PC-9 (cell line): ENCODE results near the gene ITGAX. TPM values are rescaled to one million over a fixed set of nuclear protein-coding genes. Genes with fewer than 3 reads are reported as not detected.

ENCODE experiments used
- BruUV-seq: library from RNA; stranded (reverse); fragments of 400-500 nt; replicated peaks from 2 replicates; lab custom pipeline; 2021; lab: Mats Ljungman, UMichigan
- CTCF ChIA-PET: fragments of 300-600 bp; sonication (Branson Sonifier 250); formaldehyde crosslinking; loops from one replicate; lab custom pipeline; 2022; ENCODE audit warnings: antibody characterized with exemption; lab: Charles Lee
- POLR2A ChIA-PET: fragments of 300-600 bp; sonication (Branson Sonifier 250); formaldehyde crosslinking; loops from one replicate; lab custom pipeline; 2022; ENCODE audit warnings: antibody characterized with exemption; ENCODE audit not compliant: unreplicated experiment; lab: Charles Lee
- DNase-seq, 2 experiments: peaks; one replicate each; pipeline versions ENCODE4 v3.0.0 to v3.0.0-alpha.2; 2015 to 2022; ENCODE audit warnings: mixed read lengths in 1 of 2
- H2AFZ ChIP-seq: fragments of 200-600 bp; sonication (generic); 2 replicates; pipeline ENCODE4 v1.8.1; 2017; ENCODE audit warnings: antibody characterized with exemption
- H3F3A ChIP-seq: fragments of 200-600 bp; sonication (generic); 2 replicates; pipeline ENCODE4 v1.8.1; 2017; ENCODE audit warnings: antibody characterized with exemption, mild to moderate bottlenecking, low read depth; ENCODE audit not compliant: insufficient read depth
- H3K27ac ChIP-seq: fragments of 200-600 bp; sonication (generic); 2 replicates; pipeline ENCODE4 v1.6.1; 2016; ENCODE audit warnings: mixed run types
- H3K27me3 ChIP-seq: fragments of 200-600 bp; sonication (generic); 2 replicates; pipeline ENCODE4 v1.6.1; 2016; ENCODE audit warnings: low read depth, mixed run types; ENCODE audit not compliant: insufficient read depth
- H3K36me3 ChIP-seq: fragments of 200-600 bp; sonication (generic); 2 replicates; pipeline ENCODE4 v1.6.1; 2016; ENCODE audit warnings: low read depth, mixed run types
- H3K4me1 ChIP-seq: fragments of 200-600 bp; sonication (generic); replicated peaks from 2 replicates; pipeline ENCODE4 v1.6.1; 2016; ENCODE audit warnings: mixed run types; ENCODE audit not compliant: insufficient read depth
- H3K4me2 ChIP-seq: fragments of 200-600 bp; sonication (generic); 2 replicates; pipeline ENCODE4 v1.6.1; 2017; ENCODE audit warnings: mixed run types
- H3K4me3 ChIP-seq: fragments of 200-600 bp; sonication (generic); 2 replicates; pipeline ENCODE4 v1.6.1; 2016; ENCODE audit warnings: mixed run types
- H3K79me2 ChIP-seq: fragments of 200-600 bp; sonication (generic); 2 replicates; pipeline ENCODE4 v1.6.1; 2017; ENCODE audit warnings: low read depth, mixed run types
- H3K9me2 ChIP-seq: fragments of 200-600 bp; sonication (generic); 2 replicates; pipeline ENCODE4 v1.8.1; 2017; ENCODE audit warnings: mild to moderate bottlenecking; ENCODE audit not compliant: insufficient read depth
- H3K9me3 ChIP-seq: fragments of 200-600 bp; sonication (generic); 2 replicates; pipeline ENCODE4 v1.8.1; 2016; ENCODE audit warnings: low read depth; ENCODE audit not compliant: insufficient read depth
- H4K20me1 ChIP-seq: fragments of 200-600 bp; sonication (generic); 2 replicates; pipeline ENCODE4 v1.8.1; 2017; ENCODE audit not compliant: insufficient read depth
- CTCF ChIP-seq: fragments of 200-600 bp; sonication (generic); conservative IDR thresholded peaks from 2 replicates; pipeline ENCODE4 v1.6.1; 2017; ENCODE audit warnings: mixed run types, antibody characterized with exemption, mild to moderate bottlenecking, moderate library complexity
- EZH2 ChIP-seq: fragments of 200-600 bp; sonication (generic); IDR thresholded peaks from 2 replicates; pipeline ENCODE4 v1.8.0; 2017; ENCODE audit warnings: antibody characterized with exemption, low read depth
- intact Hi-C: fragments of 100-400 bp; cut with micrococcal nuclease; formaldehyde crosslinking; loops from one replicate; pipeline ENCODE4 v1.10.0; 2022; ENCODE audit not compliant: unreplicated experiment
- total RNA-seq: library from RNA; stranded (reverse); gene quantifications from 2 replicates; pipeline ENCODE4 v1.2.3, GENCODE V29; 2021

ITGAX gene
- total RNA-seq, 1 experiment from 2014 or later = 1.1 TPM

- Histone ChIP-seq H3K4me1 (peaks cover 29% of the 10 kb centered on the region), H3F3A (peaks cover 22% of the 10 kb centered on the region), H3K36me3 (no peaks in the 10 kb centered on the region), H3K79me2 (no peaks in the 10 kb centered on the region), H3K4me2 (no peak overlapping the region), H4K20me1 (no peaks in the 10 kb centered on the region), H3K27ac (no peak overlapping the region), H3K4me3 (no peak overlapping the region), H3K27me3 (no peaks in the 10 kb centered on the region), H3K9me3 (no peaks in the 10 kb centered on the region), H3K9me2 (no peaks in the 10 kb centered on the region), H2AFZ (no peak overlapping the region)
- TF ChIP-seq EZH2 (no peak), CTCF (peak; percentile 86)
- peak in 1 of 2 experiments; percentile 77 for DNase-seq
- ChIA-PET CTCF (interaction anchor here (0.6 to 1.5 kb wide), 4 partner anchors 10 to 329 kb away, joined by 3 to 5 read pairs (median 4); no protein-coding TSS in a partner anchor), POLR2A (no interaction called here)
- no TSS peak for BruUV-seq
- intact Hi-C loops = loop anchor here (1.0 to 10.0 kb wide), 3 partner anchors 30 to 288 kb away; partner anchors contain the start of gene VKORC1
Observed at GRCh38 chr16:31382485-31383161, 27.6 kb downstream of the ITGAX start.

- intact Hi-C loops = loop anchor here (5.0 to 10.0 kb wide), 4 partner anchors 67 to 398 kb away; partner anchors contain the start of genes HSD3B7, PYCARD and VKORC1
- Histone ChIP-seq H3K9me3 (no peaks in the 10 kb centered on the region), H3K79me2 (no peaks in the 10 kb centered on the region), H3K27me3 (no peaks in the 10 kb centered on the region), H3F3A (peaks cover 22% of the 10 kb centered on the region), H3K4me2 (peak overlapping the region; percentile 54), H3K27ac (peak overlapping the region; percentile 69), H2AFZ (no peak overlapping the region), H3K9me2 (no peaks in the 10 kb centered on the region), H3K4me1 (peaks cover 29% of the 10 kb centered on the region), H3K36me3 (no peaks in the 10 kb centered on the region), H4K20me1 (no peaks in the 10 kb centered on the region), H3K4me3 (no peak overlapping the region)
- peak; percentile 54 to 88 for DNase-seq
- TF ChIP-seq EZH2 (no peak), CTCF (no peak)
- no TSS peak for BruUV-seq
- ChIA-PET POLR2A (interaction anchor here (0.5 to 0.6 kb wide), 4 partner anchors 67 to 451 kb away, joined by 3 to 4 read pairs (median 3); no protein-coding TSS in a partner anchor), CTCF (interaction anchor here (0.7 to 1.3 kb wide), 5 partner anchors 17 to 488 kb away, joined by 3 to 16 read pairs (median 5); partner anchors contain the start of genes ZNF267 and ZNF843)
Observed at GRCh38 chr16:31385680-31386079, 30.7 kb downstream of the ITGAX start.

GRCh38 chr16:31386157-31386984 lies 31.4 kb downstream of the ITGAX start:
- H3K4me3 ChIP-seq = no peak overlapping the region
- no peaks in the 10 kb centered on the region for H3K36me3 ChIP-seq
- no TSS peak for BruUV-seq
- POLR2A ChIA-PET = interaction anchor here (0.5 to 0.7 kb wide), 11 partner anchors 11 to 687 kb away, joined by 3 to 29 read pairs (median 4); partner anchors contain the start of gene SRCAP
- CTCF ChIA-PET = interaction anchor here (0.6 to 1.3 kb wide), 8 partner anchors 17 to 487 kb away, joined by 3 to 16 read pairs (median 5); partner anchors contain the start of genes ZNF267 and ZNF843
- no peak overlapping the region; the same call in 1 of the 2 replicates for H2AFZ ChIP-seq
- H3K79me2 ChIP-seq = no peaks in the 10 kb centered on the region
- peak; percentile 65 to 92 for DNase-seq
- peaks cover 29% of the 10 kb centered on the region for H3K4me1 ChIP-seq
- H3K4me2 ChIP-seq = peak overlapping the region; percentile 54
- H3K27ac ChIP-seq = peak overlapping the region; percentile 69
- no peaks in the 10 kb centered on the region for H3K9me2 ChIP-seq
- H3K27me3 ChIP-seq = no peaks in the 10 kb centered on the region
- peaks cover 22% of the 10 kb centered on the region for H3F3A ChIP-seq
- intact Hi-C loops = loop anchor here (5.0 to 10.0 kb wide), 4 partner anchors 66 to 399 kb away; partner anchors contain the start of genes HSD3B7, PYCARD and VKORC1
- no peaks in the 10 kb centered on the region for H3K9me3 ChIP-seq
- no peaks in the 10 kb centered on the region for H4K20me1 ChIP-seq
- TF ChIP-seq EZH2 = no peak
- no peak for TF ChIP-seq CTCF
